HG03060 (cell line): ENCODE results near the gene ADSS2.

ENCODE experiments used
- ATAC-seq: cut with Tn5 transposase; IDR thresholded peaks from one replicate; pipeline ENCODE4 v1.9.1; 2021; ENCODE audit warnings: low read depth, moderate number of reproducible peaks; ENCODE audit not compliant: unreplicated experiment

The ADSS2 gene

GRCh38 chr1:244447024-244447423 is 4.7 kb downstream of the ADSS2 start:
- no peak for ATAC-seq

GRCh38 chr1:244445320-244446181 is 6.2 kb downstream of the ADSS2 start:
- no peak for ATAC-seq

GRCh38 chr1:244444854-244445253 is 6.9 kb downstream of the ADSS2 start:
- no peak for ATAC-seq

- ATAC-seq, result no peak
These were observed 8.9 kb downstream of the ADSS2 start for GRCh38 chr1:244442850-244443249.

- ATAC-seq, result no peak
These were observed 12.2 kb downstream of the ADSS2 start for GRCh38 chr1:244439391-244440032.

- ATAC-seq, result no peak
These were observed 14.6 kb downstream of the ADSS2 start for GRCh38 chr1:244437086-244437468.

GRCh38 chr1:244436336-244437085 is 15.2 kb downstream of the ADSS2 start:
- no peak for ATAC-seq

- no peak for ATAC-seq
These were observed 16.0 kb downstream of the ADSS2 start for GRCh38 chr1:244435562-244436205.

- no peak for ATAC-seq
These were observed 20.5 kb downstream of the ADSS2 start for GRCh38 chr1:244431166-244431565.

GRCh38 chr1:244429818-244430217 is 21.9 kb downstream of the ADSS2 start:
- ATAC-seq, result no peak

- no peak for ATAC-seq
These were observed 24.1 kb downstream of the ADSS2 start for GRCh38 chr1:244427647-244428046.

- no peak for ATAC-seq
These were observed 26.9 kb downstream of the ADSS2 start for GRCh38 chr1:244424649-244425334.

- no peak for ATAC-seq
These were observed 29.5 kb downstream of the ADSS2 start for GRCh38 chr1:244422174-244422573.

GRCh38 chr1:244419024-244419423 is 32.7 kb downstream of the ADSS2 start:
- ATAC-seq, result no peak

GRCh38 chr1:244414543-244414942 is 37.2 kb downstream of the ADSS2 start:
- ATAC-seq, result no peak

GRCh38 chr1:244413736-244414135 is 38.0 kb downstream of the ADSS2 start:
- ATAC-seq, result no peak

GRCh38 chr1:244412176-244412575 is 39.5 kb downstream of the ADSS2 start:
- no peak for ATAC-seq

GRCh38 chr1:244409701-244410100 is 42.0 kb downstream of the ADSS2 start:
- ATAC-seq, result peak; percentile 72

- ATAC-seq, result peak; percentile 82
These were observed 45.4 kb downstream of the ADSS2 start for GRCh38 chr1:244406337-244406736.

GRCh38 chr1:244405856-244406255 is 45.9 kb downstream of the ADSS2 start:
- ATAC-seq, result no peak
